ENCODE measurements around the gene TMED10. TPM values are rescaled to one million over a fixed set of nuclear protein-coding genes. Genes with fewer than 3 reads are reported as not detected.
"Not testable (repeated sequence)": the region's sequence is repeated elsewhere in the genome, so short reads cannot be mapped to it uniquely, and the experiment has no call there.

TMED10 gene
- total RNA-seq, 2 donors from 2014 or later, result 264 to 267 TPM

DNA sequence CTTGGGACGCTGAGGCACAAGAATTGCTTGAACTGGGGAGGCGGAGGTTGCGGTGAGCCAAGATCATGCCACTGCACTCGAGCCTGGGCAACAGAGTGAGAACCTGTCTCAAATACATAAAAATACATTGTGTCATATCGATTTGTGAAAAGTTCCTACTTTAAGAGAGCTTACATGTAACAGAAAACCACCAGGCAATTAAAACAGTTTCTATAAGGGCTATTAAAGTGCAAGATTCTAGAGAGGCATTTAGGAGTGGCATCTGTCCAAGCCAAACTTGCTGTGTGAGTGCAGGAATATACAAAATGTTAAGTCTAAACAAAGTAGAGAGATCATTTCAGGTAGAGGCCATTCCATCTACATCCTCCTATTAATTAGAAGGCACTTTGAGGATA lies 47.8 kb downstream of the TMED10 start:
- no peak overlapping the region for H3K27ac ChIP-seq (ENCODE audit: low read depth, low read length)
- H3K27ac Mint-ChIP-seq, result no peak overlapping the region
- H3K36me3 ChIP-seq (ENCODE audit: control insufficient read depth, insufficient read depth, low read length), result peaks cover 34% of the 10 kb centered on the region
- H3K27me3 Mint-ChIP-seq (ENCODE audit: insufficient read depth), result no peaks in the 10 kb centered on the region
- H3K9me3 Mint-ChIP-seq, result peaks cover 4% of the 10 kb centered on the region
- H3K9ac ChIP-seq (ENCODE audit: extremely low read depth, low read length, poor library complexity, severe bottlenecking), result no peak overlapping the region
- no peak overlapping the region for H3K4me3 Mint-ChIP-seq
- no peak overlapping the region for H3K4me3 ChIP-seq (ENCODE audit: low read length)
- TF ChIP-seq, protein P1, sequence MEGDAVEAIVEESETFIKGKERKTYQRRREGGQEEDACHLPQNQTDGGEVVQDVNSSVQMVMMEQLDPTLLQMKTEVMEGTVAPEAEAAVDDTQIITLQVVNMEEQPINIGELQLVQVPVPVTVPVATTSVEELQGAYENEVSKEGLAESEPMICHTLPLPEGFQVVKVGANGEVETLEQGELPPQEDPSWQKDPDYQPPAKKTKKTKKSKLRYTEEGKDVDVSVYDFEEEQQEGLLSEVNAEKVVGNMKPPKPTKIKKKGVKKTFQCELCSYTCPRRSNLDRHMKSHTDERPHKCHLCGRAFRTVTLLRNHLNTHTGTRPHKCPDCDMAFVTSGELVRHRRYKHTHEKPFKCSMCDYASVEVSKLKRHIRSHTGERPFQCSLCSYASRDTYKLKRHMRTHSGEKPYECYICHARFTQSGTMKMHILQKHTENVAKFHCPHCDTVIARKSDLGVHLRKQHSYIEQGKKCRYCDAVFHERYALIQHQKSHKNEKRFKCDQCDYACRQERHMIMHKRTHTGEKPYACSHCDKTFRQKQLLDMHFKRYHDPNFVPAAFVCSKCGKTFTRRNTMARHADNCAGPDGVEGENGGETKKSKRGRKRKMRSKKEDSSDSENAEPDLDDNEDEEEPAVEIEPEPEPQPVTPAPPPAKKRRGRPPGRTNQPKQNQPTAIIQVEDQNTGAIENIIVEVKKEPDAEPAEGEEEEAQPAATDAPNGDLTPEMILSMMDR (conservative IDR thresholded peaks at IDR 0.05), result no peak
- H3K36me3 Mint-ChIP-seq (ENCODE audit: low read depth), result peaks cover 15% of the 10 kb centered on the region
- H3K27me3 ChIP-seq (ENCODE audit: control insufficient read depth, insufficient read depth, low read length, poor library complexity, severe bottlenecking), result no peaks in the 10 kb centered on the region
- peaks cover 14% of the 10 kb centered on the region for H3K4me1 Mint-ChIP-seq
- no peak for DNase-seq
- 93 to 99% methylated on average over 4 to 5 of the region's 5 CpGs for WGBS, 2 experiments (ENCODE audit: insufficient coverage in 1 of 2, insufficient read length in 1 of 2)
- no peaks in the 10 kb centered on the region for H3K4me1 ChIP-seq (ENCODE audit: control insufficient read depth, insufficient read depth, low read length)
- H3K9me3 ChIP-seq (ENCODE audit: control insufficient read depth, low read length), result peaks cover 4% of the 10 kb centered on the region

DNA sequence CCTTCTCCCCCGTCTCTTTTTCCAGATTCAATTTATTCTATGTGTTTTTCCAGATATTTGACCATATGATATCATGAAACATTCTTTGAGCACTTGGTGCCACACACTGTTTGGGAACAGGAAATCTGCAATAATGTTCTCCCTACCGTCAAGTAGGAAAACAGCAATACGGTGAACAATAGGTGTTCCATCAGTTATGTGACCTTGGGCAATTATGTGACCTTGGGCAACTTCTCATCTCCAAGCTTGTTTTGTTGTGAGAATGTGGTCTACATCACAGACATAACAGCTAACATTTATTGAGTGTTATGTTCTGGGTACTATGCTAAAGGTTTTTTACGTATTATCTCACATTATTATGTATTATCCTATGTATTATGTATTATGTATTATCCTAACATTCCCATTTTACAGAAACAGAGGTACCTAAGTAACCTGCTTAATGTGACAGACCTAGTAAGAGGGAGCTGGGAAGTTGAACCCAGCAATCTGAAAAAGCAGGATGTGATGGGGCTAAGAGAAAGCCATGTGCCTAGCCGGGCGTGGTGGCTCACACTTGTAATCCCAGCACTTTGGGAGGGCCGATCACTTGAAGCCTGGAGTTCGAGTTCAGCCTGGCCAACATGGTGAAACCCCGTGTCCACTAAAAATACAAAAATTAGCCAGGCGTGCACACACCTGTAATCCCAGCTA lies 48.4 kb downstream of the TMED10 start:
- Histone ChIP-seq H3K36me3 (ENCODE audit: control insufficient read depth, insufficient read depth, low read length) (peaks cover 29% of the 10 kb centered on the region), H3K27me3 (ENCODE audit: control insufficient read depth, insufficient read depth, low read length, poor library complexity, severe bottlenecking) (no peaks in the 10 kb centered on the region), H3K4me1 (ENCODE audit: control insufficient read depth, insufficient read depth, low read length) (no peaks in the 10 kb centered on the region), H3K9ac (ENCODE audit: extremely low read depth, low read length, poor library complexity, severe bottlenecking) (no peak overlapping the region), H3K27ac (ENCODE audit: low read depth, low read length) (no peak overlapping the region), H3K9me3 (ENCODE audit: control insufficient read depth, low read length) (no peaks in the 10 kb centered on the region), H3K4me3 (ENCODE audit: low read length) (peak overlapping the region; percentile 91)
- peaks cover 14% of the 10 kb centered on the region for H3K4me1 Mint-ChIP-seq
- 90 to 95% methylated on average over 8 to 9 of the region's 10 CpGs for WGBS, 2 experiments (ENCODE audit: insufficient coverage in 1 of 2, insufficient read length in 1 of 2)
- H3K9me3 Mint-ChIP-seq, result peaks cover under 1% of the 10 kb centered on the region
- H3K27me3 Mint-ChIP-seq (ENCODE audit: insufficient read depth), result no peaks in the 10 kb centered on the region
- DNase-seq, result no peak
- H3K27ac Mint-ChIP-seq, result peak overlapping the region; percentile 24
- TF ChIP-seq, protein P1 (conservative IDR thresholded peaks at IDR 0.05), result no peak
- H3K4me3 Mint-ChIP-seq, result peak overlapping the region; percentile 92
- peaks cover 10% of the 10 kb centered on the region for H3K36me3 Mint-ChIP-seq (ENCODE audit: low read depth)

DNA sequence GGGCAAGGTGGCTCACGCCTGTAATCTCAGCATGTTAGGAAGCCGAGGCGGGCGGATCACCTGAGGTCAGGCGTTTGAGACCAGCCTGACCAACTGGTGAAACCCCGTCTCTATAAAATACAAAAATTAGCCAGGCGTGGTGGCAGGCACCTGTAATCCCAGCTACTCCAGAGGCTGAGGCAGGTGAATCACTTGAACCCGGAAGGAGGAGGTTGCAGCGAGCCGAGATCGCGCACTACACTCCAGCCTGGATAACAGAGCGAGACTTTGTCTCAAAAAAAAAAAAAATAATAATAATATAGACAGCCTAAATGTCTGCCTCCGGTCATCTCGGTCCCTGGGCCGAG lies 49.0 kb downstream of the TMED10 start:
- Histone ChIP-seq H3K4me3 (ENCODE audit: low read length) (peak overlapping the region; percentile 91), H3K36me3 (ENCODE audit: control insufficient read depth, insufficient read depth, low read length) (peaks cover 29% of the 10 kb centered on the region), H3K9ac (ENCODE audit: extremely low read depth, low read length, poor library complexity, severe bottlenecking) (peak overlapping the region; percentile 62)
- DNase-seq; H3K9me3 ChIP-seq (ENCODE audit: control insufficient read depth, low read length); H3K27me3 ChIP-seq (ENCODE audit: control insufficient read depth, insufficient read depth, low read length, poor library complexity, severe bottlenecking); H3K4me1 ChIP-seq (ENCODE audit: control insufficient read depth, insufficient read depth, low read length); H3K9me3 Mint-ChIP-seq; H3K27ac ChIP-seq (ENCODE audit: low read depth, low read length); H3K27me3 Mint-ChIP-seq (ENCODE audit: insufficient read depth); H3K36me3 Mint-ChIP-seq (ENCODE audit: low read depth): not testable (repeated sequence)
- 57 to 81% methylated on average over 5 to 14 of the region's 16 CpGs for WGBS, 2 experiments (ENCODE audit: insufficient coverage in 1 of 2, insufficient read length in 1 of 2)
- Mint-ChIP-seq H3K27ac (peak overlapping the region; percentile 98), H3K4me3 (peak overlapping the region; percentile 92), H3K4me1 (peaks cover 11% of the 10 kb centered on the region)
